Coronary artery (tissue), 2 donors: ENCODE data around the gene ZNF232.
A peak's percentile ranks its signal among the peaks of the same experiment; 100 is the strongest.
"Not testable (repeated sequence)": the region's sequence is repeated elsewhere in the genome, so short reads cannot be mapped to it uniquely, and the experiment has no call there.

Experiments used
- DNase-seq: peaks from one replicate; pipeline ENCODE4 v3.0.0-alpha.2; 2017; ENCODE audit warnings: low spot score
- H3K27ac ChIP-seq, 2 donors: fragments of 200-600 bp; sonication (generic); one replicate each; pipeline ENCODE4 v1.5.1; 2016 to 2019
- H3K4me3 ChIP-seq: fragments of 200-600 bp; sonication (generic); 2 replicates; pipeline ENCODE4 v1.5.1; 2016; ENCODE audit warnings: mild to moderate bottlenecking, moderate library complexity
- TF ChIP-seq, protein P1 (sequence below): fragments of 200-600 bp; sonication (generic); IDR thresholded peaks from one replicate; pipeline ENCODE4 v1.5.1; 2019; ENCODE audit warnings: antibody characterized with exemption

Gene ZNF232

DNA sequence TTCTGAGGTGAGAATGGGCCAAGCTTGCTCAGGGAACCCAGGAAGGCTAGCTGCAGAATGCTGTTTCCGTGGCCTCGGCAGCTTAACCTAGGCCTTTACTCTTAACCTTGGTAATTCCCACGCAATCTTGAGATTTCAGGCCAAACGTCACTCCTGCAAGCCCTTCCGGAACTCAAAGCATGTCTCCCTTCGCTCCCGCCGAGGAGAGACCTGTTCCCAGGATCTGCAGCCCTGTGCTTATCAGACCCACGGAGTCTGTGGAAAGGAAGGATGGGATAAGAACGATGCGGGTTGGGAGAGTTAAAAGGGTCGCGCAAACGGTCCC, 33.9 kb downstream of the ZNF232 start:
- TF ChIP-seq, protein P1, sequence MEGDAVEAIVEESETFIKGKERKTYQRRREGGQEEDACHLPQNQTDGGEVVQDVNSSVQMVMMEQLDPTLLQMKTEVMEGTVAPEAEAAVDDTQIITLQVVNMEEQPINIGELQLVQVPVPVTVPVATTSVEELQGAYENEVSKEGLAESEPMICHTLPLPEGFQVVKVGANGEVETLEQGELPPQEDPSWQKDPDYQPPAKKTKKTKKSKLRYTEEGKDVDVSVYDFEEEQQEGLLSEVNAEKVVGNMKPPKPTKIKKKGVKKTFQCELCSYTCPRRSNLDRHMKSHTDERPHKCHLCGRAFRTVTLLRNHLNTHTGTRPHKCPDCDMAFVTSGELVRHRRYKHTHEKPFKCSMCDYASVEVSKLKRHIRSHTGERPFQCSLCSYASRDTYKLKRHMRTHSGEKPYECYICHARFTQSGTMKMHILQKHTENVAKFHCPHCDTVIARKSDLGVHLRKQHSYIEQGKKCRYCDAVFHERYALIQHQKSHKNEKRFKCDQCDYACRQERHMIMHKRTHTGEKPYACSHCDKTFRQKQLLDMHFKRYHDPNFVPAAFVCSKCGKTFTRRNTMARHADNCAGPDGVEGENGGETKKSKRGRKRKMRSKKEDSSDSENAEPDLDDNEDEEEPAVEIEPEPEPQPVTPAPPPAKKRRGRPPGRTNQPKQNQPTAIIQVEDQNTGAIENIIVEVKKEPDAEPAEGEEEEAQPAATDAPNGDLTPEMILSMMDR = no peak
- no peak for DNase-seq
- Histone ChIP-seq H3K4me3 (peak overlapping the region; percentile 93), H3K27ac (peak overlapping the region; percentile 58 to 87)

DNA sequence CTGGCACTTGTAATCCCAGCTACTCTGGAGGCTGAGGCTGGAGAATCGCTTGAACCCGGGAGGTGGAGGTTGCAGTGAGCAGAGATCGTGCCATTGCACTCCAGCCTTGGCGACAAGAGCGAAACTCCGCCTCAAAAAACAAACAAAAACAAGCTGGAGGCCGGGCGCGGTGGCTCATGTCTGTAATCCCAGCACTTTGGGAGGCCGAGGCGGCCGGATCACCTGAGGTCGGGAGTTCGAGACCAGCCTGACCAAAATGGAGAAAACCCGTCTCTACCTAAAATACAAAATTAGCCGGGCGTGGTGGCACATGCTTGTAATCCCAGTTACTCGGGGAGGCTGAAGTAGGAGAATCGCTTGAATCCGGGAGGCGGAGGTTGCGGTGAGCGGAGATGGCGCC, 34.4 kb downstream of the ZNF232 start:
- H3K4me3 ChIP-seq = peak overlapping the region; percentile 93
- DNase-seq = not testable (repeated sequence)
- peak overlapping the region in 1 of 2 donors; percentile 87 for H3K27ac ChIP-seq

DNA sequence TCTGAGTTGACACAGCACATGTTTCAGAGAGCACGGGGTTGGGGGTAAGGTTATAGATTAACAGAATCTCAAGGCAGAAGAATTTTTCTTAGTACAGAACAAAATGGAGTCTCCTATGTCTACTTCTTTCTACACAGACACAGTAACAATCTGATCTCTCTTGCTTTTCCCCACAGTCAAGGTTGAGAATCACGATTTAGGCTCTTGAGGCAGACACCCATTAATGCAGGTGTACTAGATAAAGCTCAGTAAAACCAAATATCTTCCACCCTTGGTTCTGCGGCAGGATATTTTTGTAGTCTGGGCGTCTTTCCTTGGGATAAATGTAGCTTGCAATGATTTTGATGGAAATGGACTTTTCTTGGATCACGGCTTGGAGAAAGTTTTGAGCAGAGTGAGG, 36.2 kb downstream of the ZNF232 start:
- not testable (repeated sequence) for H3K27ac ChIP-seq, H3K4me3 ChIP-seq, DNase-seq

DNA sequence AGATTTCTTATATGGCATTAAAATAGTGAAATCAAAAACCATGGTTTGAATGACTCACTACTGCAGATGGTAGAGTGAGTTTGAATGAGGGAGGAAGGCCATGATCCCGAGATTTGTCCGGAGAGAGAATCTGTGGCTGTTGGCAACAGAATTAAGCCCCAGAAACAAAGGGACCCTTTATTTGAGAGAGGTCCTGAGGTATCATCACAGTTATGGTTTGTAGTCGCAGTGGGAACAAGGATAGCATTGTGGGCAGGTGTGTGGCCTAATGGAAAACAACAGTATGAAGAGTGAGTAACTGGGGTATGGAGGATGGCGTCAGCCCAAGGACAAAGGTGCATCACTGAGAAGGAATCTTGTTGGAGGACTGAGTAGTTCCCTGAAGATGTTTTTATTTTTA, 42.0 kb downstream of the ZNF232 start:
- TF ChIP-seq, protein P1 = no peak
- H3K4me3 ChIP-seq = no peak overlapping the region
- no peak overlapping the region for H3K27ac ChIP-seq
- no peak for DNase-seq

DNA sequence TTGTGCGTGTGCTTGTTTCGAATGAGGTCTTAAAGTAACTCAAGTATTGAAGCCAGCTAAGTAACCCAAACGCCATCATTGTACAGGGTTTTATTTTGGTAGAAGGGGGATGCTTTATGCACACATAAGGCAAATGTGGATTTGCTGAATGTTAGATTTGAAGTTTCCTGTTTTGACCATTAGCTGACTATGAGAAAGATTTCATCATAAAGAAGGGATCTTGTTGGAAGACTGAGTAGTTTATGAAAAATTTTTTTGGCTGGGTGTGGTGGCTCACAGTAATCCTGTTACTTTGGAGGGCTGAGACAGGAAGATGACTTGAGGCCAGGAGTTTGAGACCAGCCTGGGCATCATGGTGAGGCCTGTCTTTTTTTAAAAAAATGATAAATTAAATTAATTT, 43.4 kb downstream of the ZNF232 start:
- Histone ChIP-seq H3K27ac (no peak overlapping the region), H3K4me3 (no peak overlapping the region)
- TF ChIP-seq, protein P1 = no peak
- DNase-seq = no peak

DNA sequence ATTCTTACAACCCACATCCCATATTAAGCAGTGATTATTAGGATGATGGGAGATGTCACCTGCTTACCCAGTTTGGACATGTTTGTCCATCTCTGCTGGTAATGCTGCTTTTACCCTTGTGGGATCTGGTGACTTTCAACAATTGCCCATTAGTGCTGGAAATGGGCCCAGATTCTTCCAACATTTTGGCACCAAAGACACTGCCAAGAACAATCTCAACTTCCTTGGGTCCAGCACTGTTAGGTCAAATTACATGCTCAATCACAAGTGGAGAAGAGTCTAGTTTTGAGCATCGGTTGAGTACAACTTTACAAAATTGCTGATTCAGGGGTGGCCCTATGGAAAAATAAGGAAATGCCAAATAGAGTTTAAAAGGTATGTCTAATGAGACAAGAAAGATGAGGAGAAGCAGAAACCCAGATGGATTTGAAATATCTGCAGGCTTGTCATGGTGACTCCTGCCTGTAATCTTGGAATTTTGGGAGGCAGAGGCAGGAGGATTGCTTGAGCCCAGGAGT, 46.4 kb downstream of the ZNF232 start:
- TF ChIP-seq, protein P1 = no peak
- no peak for DNase-seq
- Histone ChIP-seq H3K27ac (no peak overlapping the region), H3K4me3 (no peak overlapping the region)
